Lower leg skin (tissue), 3 donors: Measurements from ENCODE around the gene PRDM15.

ENCODE experiments used
- CTCF ChIP-seq, 3 donors: fragments of 450-650 bp; IDR thresholded peaks; one replicate each; pipeline ENCODE4 v1.5.1; 2016; ENCODE audit warnings: antibody characterized with exemption in 3 of 3, mild to moderate bottlenecking in 3 of 3, moderate library complexity in 2 of 3
- POLR2A ChIP-seq, 2 donors: fragments of 450-650 bp; IDR thresholded peaks; one replicate each; pipeline ENCODE4 v1.6.1; 2016 to 2017; ENCODE audit warnings: antibody characterized with exemption in 2 of 2, mild to moderate bottlenecking in 1 of 2, moderate library complexity in 1 of 2

- no peak for TF ChIP-seq CTCF (IDR thresholded peaks at IDR 0.05)
- no peak for TF ChIP-seq POLR2A (IDR thresholded peaks at IDR 0.05)
These were observed 26.2 kb downstream of the PRDM15 start for GRCh38 chr21:41852929-41853320.
